ENCODE measurements around the gene NIPAL3.

DNA sequence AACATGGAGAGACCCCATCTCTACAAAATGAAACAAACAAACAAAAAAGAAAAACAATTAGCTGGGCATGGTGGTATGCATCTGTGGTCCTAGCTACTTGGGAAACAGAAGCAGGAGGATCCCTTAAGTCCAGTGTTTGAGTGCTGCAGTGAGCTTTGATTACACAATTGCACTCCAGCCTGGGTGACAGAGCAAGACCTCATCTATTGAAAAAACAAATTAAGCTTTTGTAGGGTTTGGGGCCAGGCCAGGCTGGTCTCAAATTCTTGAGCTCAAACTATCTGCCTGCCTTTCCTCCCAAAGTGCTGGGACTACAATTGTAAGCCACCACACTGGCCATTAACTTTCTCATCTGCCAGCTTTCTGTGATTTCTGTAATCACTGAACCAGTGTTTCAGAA lies 27.2 kb downstream of the NIPAL3 start:
- TF ChIP-seq RARB (CRISPR knock-in tag; IDR thresholded peaks at IDR 0.05): no peak
- TF ChIP-seq ZNF70 (CRISPR knock-in tag; IDR thresholded peaks at IDR 0.05): no peak
- no peak for TF ChIP-seq TOX (CRISPR knock-in tag; IDR thresholded peaks at IDR 0.05; ENCODE audit: borderline replicate concordance)
- TF ChIP-seq BACH2 (CRISPR knock-in tag; IDR thresholded peaks at IDR 0.05; ENCODE audit: borderline replicate concordance): no peak
- no peak for TF ChIP-seq ZFP30 (CRISPR knock-in tag; IDR thresholded peaks at IDR 0.05)
- TF ChIP-seq, protein P1, sequence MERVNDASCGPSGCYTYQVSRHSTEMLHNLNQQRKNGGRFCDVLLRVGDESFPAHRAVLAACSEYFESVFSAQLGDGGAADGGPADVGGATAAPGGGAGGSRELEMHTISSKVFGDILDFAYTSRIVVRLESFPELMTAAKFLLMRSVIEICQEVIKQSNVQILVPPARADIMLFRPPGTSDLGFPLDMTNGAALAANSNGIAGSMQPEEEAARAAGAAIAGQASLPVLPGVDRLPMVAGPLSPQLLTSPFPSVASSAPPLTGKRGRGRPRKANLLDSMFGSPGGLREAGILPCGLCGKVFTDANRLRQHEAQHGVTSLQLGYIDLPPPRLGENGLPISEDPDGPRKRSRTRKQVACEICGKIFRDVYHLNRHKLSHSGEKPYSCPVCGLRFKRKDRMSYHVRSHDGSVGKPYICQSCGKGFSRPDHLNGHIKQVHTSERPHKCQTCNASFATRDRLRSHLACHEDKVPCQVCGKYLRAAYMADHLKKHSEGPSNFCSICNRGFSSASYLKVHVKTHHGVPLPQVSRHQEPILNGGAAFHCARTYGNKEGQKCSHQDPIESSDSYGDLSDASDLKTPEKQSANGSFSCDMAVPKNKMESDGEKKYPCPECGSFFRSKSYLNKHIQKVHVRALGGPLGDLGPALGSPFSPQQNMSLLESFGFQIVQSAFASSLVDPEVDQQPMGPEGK (CRISPR knock-in tag; IDR thresholded peaks at IDR 0.05; ENCODE audit: borderline replicate concordance): no peak
- TF ChIP-seq ZFP3 (CRISPR knock-in tag; IDR thresholded peaks at IDR 0.05): no peak
- no peak for TF ChIP-seq CREB5 (CRISPR knock-in tag; IDR thresholded peaks at IDR 0.05; ENCODE audit: low read depth)
